HuH-7 (cell line): ENCODE measurements around the gene ETS2.

ENCODE experiments used
- DNase-seq: peaks from one replicate; pipeline ENCODE4 v3.0.0; 2011; ENCODE audit warnings: low spot score

ETS2 gene

DNA sequence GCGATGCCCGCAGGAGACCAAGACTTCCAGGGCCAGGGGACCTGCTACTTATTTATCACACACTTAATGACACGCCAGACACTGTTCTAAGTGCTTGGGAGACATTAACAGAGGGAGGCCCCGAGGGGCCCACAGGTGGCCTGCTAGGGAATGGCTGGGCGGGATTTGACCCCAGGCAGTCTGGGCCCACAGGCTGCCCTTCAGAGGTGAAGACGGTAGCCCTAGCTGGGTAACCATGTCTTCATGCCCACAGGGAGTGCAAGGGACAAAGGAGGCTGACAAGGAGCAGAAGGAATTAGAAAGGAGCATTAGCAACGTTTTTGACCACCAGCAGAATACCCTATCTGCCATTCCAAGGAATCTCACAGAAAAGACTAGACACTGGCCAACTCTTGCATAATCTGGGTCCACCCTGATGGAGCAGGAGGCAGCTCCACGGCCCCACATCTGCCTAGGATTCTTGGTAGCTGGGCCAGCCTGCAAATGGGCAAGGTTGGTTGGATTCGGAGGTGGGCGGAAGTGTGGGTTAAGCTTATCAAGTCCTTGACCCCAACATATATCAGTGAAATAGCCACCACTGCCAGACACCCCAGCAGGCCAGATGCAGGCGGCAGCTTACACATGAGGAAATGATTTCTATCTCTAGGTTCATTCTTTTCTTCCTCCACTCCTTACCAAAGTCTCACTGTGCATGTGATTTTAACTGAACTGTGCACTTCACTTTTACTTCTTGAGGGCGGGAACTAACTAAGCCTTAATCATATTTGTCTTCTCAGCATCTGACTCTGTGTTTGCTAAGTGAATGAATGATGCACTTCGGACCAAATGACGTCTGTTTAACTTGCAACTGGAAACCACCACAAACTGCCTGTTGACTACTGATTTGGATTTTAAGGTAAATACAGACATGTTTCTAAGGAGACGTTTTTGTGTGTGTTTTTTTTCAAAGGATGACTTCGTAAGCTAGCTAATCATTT lies 3.4 kb upstream of the ETS2 start:
- DNase-seq: no peak

GRCh38 chr21:38803075-38803660 lies 2.6 kb upstream of the ETS2 start:
- no peak for DNase-seq

DNA sequence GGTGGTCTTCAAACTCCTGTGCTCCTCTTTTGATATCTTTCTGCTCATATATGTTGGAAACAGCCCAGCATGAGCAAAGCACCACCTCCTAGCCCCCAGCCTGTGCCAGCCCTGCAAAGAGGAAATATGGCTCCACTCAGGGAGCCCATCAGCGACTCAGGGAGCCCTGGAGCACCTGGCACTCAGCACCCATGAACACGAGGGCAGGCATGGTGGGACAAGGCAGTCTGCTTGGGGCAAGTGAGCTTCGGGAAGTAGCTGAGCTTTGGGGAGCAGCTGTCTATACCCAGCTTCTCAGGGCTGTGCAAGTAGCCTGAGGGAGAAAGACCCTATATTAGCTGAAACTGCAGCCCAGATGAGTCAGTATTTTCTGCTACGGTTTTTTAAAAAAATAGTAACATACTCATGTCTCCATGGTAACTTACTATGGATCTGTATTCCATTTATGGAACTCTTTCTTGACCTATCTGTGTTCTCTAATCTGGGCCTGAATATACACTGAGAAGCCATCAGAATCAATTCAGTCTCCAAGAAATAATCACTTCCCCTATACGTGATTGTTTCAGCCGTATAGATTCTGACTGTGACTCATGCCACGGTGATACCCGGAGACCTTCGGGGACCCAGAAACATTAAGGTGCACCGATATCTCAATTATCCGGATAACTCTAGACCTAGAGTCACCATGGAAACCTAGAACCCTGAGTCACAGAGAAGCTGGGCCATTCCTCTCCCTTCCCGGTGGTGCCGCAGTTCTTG lies 1.5 kb upstream of the ETS2 start:
- DNase-seq: no peak

GRCh38 chr21:38804789-38805327 lies 871 bp upstream of the ETS2 start:
- DNase-seq: no peak

DNA sequence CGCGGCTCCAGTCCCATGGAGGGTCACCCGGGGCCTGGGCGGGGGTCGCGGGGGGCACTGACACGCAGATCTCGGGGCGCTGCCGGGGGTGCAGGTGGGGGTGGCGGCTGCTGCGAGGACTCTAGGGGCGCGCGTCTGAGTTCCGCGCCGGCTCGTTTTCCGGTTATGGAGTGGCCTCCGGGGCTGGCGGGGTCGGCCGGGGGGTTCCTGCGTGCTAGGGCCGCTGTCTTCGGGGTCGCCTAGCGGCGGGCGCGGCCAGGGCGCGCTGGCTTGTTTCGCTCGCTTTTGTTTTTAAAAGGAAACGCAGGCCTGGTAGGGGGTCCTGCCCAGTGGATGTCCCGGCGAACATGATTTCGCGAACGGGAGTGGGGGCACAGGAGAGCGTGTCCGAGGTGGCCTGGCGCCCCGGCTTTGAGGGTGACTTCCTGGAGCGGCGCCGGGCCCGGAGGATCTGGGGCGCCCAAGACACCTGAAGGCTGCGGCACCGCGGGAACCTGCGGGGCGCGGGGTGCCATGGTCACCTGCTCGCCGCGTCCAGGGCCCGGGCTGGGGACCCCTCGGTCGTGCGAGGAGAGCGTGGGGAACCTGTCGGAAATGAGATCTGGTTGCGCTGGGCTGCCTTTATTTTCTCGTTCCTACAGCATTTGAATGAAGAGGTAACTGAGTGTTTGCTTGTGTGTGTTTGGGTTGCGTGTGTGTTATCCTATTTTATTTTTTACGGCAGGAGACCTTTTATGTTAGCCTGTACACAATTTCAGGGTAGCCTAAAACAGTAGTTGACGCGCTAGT lies 618 bp downstream of the ETS2 start:
- no peak for DNase-seq

- DNase-seq: no peak
Observed at GRCh38 chr21:38806942-38807284, 1.2 kb downstream of the ETS2 start.

- DNase-seq: no peak
Observed at GRCh38 chr21:38807441-38807871, 1.7 kb downstream of the ETS2 start.

DNA sequence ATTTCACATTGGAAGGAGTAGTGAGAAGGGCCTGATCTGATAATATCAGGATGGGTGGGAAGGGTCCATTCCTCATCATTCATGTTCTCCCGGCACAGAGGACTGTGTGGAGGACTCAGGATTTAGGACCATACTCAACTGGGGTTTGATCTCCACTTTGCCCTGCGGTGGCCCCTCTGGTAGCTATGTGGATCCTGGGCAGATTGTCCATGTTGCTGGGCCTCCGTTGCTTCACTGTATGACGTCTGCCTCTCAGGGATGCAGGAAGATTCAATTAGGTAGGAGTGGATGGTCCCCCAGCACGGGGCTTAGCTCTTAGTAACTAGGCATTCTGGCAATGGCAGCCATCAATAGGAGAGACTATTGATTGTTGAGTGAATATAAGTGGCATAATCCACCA lies 2.3 kb downstream of the ETS2 start:
- no peak for DNase-seq

- no peak for DNase-seq
Observed at GRCh38 chr21:38809198-38809878, 3.6 kb downstream of the ETS2 start.

DNA sequence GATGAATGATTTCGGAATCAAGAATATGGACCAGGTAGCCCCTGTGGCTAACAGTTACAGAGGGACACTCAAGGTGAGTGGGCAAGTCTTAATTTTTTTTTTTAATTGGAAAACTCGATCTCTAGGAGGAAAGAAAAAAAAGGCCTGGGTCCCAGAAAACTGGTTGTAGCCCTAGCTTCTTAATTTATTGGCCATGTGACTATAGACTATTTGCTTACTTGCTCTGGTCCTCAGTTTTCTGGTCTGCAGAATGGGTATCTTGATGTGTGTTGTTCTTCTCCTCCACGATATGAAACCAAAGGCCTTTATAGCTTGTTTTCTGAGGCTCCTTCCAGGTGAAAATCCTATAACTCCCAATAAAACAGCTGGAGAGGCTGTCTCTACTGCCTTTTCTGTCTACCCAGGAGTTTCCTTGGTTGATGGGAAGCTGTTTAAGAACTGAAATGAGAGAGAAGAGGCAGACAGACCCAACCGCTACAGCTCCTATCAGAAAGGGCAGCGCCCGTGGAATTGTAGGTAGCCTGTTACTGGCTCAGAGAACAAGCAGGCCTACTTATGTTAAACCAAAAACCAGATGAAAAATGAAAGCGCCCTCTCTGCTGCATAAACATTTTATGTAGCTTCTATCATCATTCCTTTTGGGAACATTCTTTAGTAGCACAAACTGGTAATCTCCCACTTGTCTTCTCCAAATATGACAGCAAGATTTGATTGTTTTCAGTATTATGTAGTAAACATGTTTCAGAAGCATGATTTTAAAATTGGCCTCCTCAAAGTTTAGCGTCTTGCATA lies 4.5 kb downstream of the ETS2 start:
- no peak for DNase-seq

- DNase-seq: no peak
Observed at GRCh38 chr21:38810826-38811164, 5.1 kb downstream of the ETS2 start.

- no peak for DNase-seq
Observed at GRCh38 chr21:38811257-38811656, 5.5 kb downstream of the ETS2 start.

- no peak for DNase-seq
Observed at GRCh38 chr21:38813143-38813542, 7.4 kb downstream of the ETS2 start.

GRCh38 chr21:38813547-38813946 lies 7.8 kb downstream of the ETS2 start:
- no peak for DNase-seq

GRCh38 chr21:38814126-38815059 lies 8.7 kb downstream of the ETS2 start:
- DNase-seq: no peak

- no peak for DNase-seq
Observed at GRCh38 chr21:38815060-38815405, 9.3 kb downstream of the ETS2 start.

DNA sequence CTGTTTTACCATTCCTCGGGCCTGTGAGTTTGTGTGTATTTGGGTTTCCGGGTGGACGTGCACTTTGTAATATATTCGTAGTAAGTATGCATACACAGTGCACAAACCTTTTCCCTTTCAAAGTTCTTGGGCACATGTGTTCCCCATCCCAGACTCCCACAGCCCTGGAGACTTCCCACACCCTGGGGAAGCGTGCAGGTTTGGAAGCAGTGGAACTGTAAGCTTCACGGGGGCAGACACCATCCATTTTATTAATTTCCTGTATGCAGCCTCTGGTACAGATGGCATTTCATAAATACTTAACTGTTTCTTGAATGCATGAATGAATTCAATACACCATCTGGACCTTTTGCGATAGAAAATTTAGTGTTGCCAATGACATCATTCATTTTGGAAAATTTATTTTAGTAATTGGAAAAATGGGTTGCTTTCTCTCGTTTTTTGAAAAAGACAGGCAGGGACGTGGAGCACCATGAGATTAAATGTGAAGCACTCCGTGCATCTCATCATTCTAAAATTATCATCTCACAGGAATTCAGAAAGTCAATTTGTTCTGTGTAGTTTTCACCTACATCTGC lies 10.8 kb downstream of the ETS2 start:
- no peak for DNase-seq

DNA sequence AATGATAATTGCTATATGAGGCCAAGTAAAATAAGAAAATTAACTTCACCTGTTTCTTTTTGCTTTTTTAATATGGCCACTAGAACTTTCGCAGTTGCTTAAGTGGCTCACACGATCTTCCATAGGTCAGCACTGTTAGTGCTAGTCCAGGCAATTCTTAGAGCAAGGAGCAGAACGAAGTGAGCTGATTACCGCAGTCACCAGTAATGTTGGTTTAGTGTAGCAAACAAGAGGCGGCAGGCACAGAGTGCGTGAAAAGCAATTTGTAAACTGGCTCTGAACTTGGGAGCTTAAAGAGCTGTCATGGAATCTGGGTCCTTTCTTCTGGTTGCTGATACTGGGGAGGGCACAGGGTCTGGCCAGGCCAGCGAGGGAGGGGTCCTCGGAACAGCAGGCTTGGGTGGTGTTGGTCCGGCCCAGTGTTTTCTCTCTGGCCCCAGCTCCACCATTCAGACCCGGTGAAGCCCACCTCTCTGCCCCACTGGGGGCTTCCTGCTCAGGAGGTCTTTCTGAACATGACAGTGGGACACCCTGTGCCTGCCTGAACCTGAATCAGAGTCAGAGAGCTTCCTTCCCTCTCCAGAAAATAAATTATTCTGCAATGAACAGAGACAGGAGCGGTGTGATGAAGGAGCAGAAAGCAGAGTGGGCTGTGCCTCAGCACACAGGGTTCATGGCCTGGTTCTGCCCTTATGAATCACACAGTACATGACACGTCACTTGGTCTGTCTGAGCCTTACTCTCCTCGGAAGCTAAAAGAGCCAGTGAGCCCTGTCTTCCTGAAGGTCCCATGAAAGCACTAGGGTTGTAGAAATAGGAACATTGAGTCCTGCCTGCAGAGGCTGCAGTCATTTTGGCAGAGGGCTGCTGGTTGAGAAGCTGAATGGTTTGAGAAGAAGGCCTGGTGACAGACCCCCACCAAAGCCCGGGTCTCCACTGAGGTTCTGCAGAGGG lies 11.9 kb downstream of the ETS2 start:
- no peak for DNase-seq
